RWPE2 (cell line): ENCODE data around the gene CDC40.

Source experiments
- ATAC-seq: fragments of 200-7000 bp; cut with Tn5 transposase; 3 replicates; pipeline ENCODE4 v1.9.1; 2021; ENCODE audit warnings: low read depth
- DNase-seq: peaks from one replicate; pipeline ENCODE4 v3.0.0-alpha.2; 2020; ENCODE audit warnings: low spot score
- H3K27ac ChIP-seq: fragments of 450-650 bp; 2 replicates; pipeline ENCODE4 v1.5.1; 2017; ENCODE audit warnings: mild to moderate bottlenecking; ENCODE audit not compliant: poor library complexity, severe bottlenecking
- H3K27me3 ChIP-seq: fragments of 250-450 bp; sonication (Bioruptor Pico); 2 replicates; pipeline ENCODE4 v1.5.1; 2021; ENCODE audit warnings: mild to moderate bottlenecking, moderate library complexity; ENCODE audit not compliant: insufficient read depth, poor library complexity, severe bottlenecking
- H3K36me3 ChIP-seq: fragments of 250-450 bp; sonication (Bioruptor Pico); 2 replicates; pipeline ENCODE4 v1.5.1; 2020; ENCODE audit warnings: low read depth, mild to moderate bottlenecking, moderate library complexity
- H3K4me1 ChIP-seq: fragments of 250-450 bp; sonication (Bioruptor Pico); 2 replicates; pipeline ENCODE4 v1.5.1; 2021; ENCODE audit warnings: mild to moderate bottlenecking, moderate library complexity; ENCODE audit not compliant: insufficient read depth, poor library complexity, severe bottlenecking
- H3K4me3 ChIP-seq: fragments of 250-450 bp; sonication (Bioruptor Pico); 2 replicates; pipeline ENCODE4 v1.5.1; 2021; ENCODE audit warnings: mild to moderate bottlenecking, moderate library complexity; ENCODE audit not compliant: severe bottlenecking
- H3K9me3 ChIP-seq: fragments of 250-450 bp; sonication (Bioruptor Pico); 2 replicates; pipeline ENCODE4 v1.5.1; 2021; ENCODE audit warnings: mild to moderate bottlenecking, moderate library complexity; ENCODE audit not compliant: severe bottlenecking
- CTCF ChIP-seq: fragments of 450-650 bp; IDR thresholded peaks from one replicate; pipeline ENCODE4 v1.5.1; 2017; ENCODE audit warnings: mild to moderate bottlenecking, moderate library complexity; ENCODE audit not compliant: poor library complexity, severe bottlenecking

Gene CDC40

GRCh38 chr6:110216140-110216539 lies 35.9 kb downstream of the CDC40 start:
- no peaks in the 10 kb centered on the region for H3K27me3 ChIP-seq
- peaks cover 82% of the 10 kb centered on the region for H3K36me3 ChIP-seq
- H3K27ac ChIP-seq: no peak overlapping the region
- no peaks in the 10 kb centered on the region for H3K4me1 ChIP-seq
- no peak overlapping the region for H3K4me3 ChIP-seq
- no peak for TF ChIP-seq CTCF
- H3K9me3 ChIP-seq: no peaks in the 10 kb centered on the region
- DNase-seq (no peak), ATAC-seq (no peak)

- no peaks in the 10 kb centered on the region for H3K9me3 ChIP-seq
- no peaks in the 10 kb centered on the region for H3K27me3 ChIP-seq
- peaks cover 70% of the 10 kb centered on the region for H3K36me3 ChIP-seq
- no peak for DNase-seq
- TF ChIP-seq CTCF: no peak
- no peak overlapping the region for H3K4me3 ChIP-seq
- ATAC-seq: peak; percentile 29
- no peaks in the 10 kb centered on the region for H3K4me1 ChIP-seq
- no peak overlapping the region for H3K27ac ChIP-seq
These were observed 37.0 kb downstream of the CDC40 start for GRCh38 chr6:110217266-110217665.

GRCh38 chr6:110221738-110222137 lies 41.5 kb downstream of the CDC40 start:
- Histone ChIP-seq H3K4me1 (no peaks in the 10 kb centered on the region), H3K27me3 (no peaks in the 10 kb centered on the region), H3K9me3 (no peaks in the 10 kb centered on the region), H3K4me3 (no peak overlapping the region), H3K36me3 (peaks cover 53% of the 10 kb centered on the region), H3K27ac (no peak overlapping the region)
- ATAC-seq (no peak), DNase-seq (no peak)
- no peak for TF ChIP-seq CTCF

- TF ChIP-seq CTCF: no peak
- Histone ChIP-seq H3K4me1 (no peaks in the 10 kb centered on the region), H3K4me3 (no peak overlapping the region), H3K36me3 (peaks cover 45% of the 10 kb centered on the region), H3K27ac (no peak overlapping the region), H3K9me3 (no peaks in the 10 kb centered on the region), H3K27me3 (no peaks in the 10 kb centered on the region)
- DNase-seq: no peak
- no peak for ATAC-seq
These were observed 46.0 kb downstream of the CDC40 start for GRCh38 chr6:110226261-110226660.

- Histone ChIP-seq H3K4me3 (no peak overlapping the region), H3K4me1 (no peaks in the 10 kb centered on the region), H3K27me3 (no peaks in the 10 kb centered on the region), H3K36me3 (peaks cover 31% of the 10 kb centered on the region), H3K27ac (no peak overlapping the region), H3K9me3 (no peaks in the 10 kb centered on the region)
- no peak for DNase-seq
- no peak for TF ChIP-seq CTCF
- ATAC-seq: no peak
These were observed 52.2 kb downstream of the CDC40 start for GRCh38 chr6:110232450-110232849.
